HG03571 (cell line): ENCODE data around the gene BIK.
"Not testable (repeated sequence)": the region's sequence is repeated elsewhere in the genome, so short reads cannot be mapped to it uniquely, and the experiment has no call there.

Experiments
- ATAC-seq: cut with Tn5 transposase; IDR thresholded peaks from one replicate; pipeline ENCODE4 v1.9.1; 2021; ENCODE audit not compliant: unreplicated experiment

BIK gene

DNA sequence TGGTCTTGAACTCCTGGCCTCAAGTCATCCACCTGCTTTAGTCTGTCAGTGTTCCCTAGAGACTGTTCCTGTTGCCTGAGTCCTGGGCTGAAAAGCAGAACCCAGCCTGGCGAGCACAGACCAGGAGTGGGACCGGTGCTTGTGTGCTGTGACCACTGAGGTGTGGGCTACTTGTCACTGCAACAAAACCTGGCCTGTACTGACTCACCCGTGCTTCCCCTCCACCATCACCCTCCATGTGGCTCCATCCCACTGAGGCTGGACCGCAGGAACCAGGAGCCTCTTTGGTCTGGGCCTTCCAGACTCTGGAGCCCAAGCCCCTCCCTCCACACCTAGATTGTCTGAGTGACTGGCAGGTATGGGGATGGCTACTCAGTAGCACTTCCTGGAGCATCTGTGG is 24.0 kb downstream of the BIK start:
- ATAC-seq: no peak

DNA sequence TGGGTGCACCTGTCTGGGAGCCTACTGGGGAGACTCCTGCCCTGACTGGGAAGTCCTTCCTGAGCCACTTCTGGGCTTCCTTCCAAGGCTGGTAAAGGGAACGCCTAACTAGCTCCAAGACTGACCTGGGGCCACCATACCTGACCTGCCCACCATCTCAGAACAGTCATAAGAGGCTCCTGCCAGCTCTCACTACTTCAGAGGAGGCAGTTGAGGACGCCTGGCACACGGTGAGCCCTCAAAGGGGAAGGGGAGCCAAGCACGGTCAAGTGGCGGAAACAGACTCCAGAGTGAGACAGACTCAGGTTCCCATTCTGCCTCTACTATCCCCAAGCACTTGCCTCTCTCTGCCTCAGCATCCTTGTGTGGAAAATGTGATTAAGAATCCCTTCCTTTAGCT is 25.0 kb downstream of the BIK start:
- ATAC-seq: no peak

DNA sequence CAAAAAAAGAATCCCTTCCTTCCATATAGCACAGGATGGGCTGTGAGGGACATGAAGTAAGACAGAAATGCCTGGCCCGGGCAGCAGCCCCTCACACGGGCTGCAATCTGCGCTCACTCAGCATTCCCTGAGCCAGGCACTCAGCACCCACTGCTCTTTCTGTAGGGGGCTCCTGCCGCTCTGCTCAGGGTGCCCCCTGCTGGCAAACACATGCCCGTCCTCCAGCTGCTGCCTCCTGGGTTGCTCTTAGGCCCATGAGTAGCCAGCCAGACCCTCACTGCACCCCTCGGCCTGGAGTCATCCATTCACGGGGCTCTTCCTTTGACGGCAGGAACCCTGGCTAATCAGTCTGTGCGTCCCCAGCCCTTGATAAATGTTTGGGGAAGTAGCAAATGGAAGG is 25.7 kb downstream of the BIK start:
- ATAC-seq: no peak

DNA sequence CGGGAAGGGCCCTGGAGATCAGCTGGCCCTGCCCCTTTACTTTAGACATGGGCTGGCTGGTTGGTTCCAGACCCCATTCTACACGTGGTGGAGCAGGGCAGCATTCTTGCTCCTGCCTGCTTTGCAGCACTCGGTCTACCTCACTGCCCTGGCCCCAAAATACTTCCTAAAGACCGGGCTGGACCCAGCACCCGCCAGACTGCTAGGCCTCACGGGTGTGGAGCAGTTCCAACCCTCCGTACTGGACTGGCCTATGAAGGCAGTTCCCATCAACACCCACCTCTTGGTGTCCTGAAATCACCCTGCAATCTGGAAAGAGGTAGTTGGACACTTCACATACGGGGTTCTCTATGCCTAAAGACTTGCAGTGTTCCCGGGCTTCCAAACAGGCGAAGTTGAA is 26.3 kb downstream of the BIK start:
- no peak for ATAC-seq

DNA sequence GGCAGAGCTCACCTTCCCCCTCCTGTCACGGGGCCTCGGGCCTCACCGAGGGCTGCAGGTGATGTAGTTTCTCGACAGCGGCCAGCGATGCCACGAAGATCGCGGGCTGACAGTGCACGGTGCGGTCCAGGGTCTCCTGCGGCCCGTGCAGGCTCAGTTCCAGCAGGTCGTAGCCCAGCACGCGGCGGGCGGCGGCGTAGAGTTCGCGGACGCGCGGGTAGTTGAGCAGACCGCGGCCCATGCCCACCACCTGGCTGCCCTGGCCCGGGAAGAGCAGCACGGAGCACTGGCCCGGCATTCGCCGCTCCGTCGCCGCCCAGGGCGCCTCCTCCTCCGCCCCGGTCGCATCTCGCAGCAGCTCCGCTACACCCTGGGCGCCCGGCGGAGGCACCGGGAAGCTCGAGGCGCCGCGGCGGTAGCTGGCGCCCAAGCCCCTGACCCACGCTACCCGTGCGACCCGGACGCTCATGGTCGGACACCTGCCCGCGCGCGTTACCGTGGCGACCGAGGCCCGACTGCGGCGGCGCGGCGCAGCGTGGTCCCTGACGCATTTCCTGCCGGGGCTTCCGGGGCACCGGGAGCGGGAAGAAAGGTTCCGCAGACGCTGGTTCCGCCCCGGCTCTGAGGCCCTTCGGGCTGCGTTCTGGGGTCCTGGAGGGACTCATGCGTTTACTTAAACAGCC is 32.5 kb downstream of the BIK start, which contains the start of gene MCAT:
Gene MCAT (minus strand): TSS at position 519 of the 683 bp plus-strand sequence. CDS start 50 bp downstream, at position 469.
- peak; percentile 64 for ATAC-seq

DNA sequence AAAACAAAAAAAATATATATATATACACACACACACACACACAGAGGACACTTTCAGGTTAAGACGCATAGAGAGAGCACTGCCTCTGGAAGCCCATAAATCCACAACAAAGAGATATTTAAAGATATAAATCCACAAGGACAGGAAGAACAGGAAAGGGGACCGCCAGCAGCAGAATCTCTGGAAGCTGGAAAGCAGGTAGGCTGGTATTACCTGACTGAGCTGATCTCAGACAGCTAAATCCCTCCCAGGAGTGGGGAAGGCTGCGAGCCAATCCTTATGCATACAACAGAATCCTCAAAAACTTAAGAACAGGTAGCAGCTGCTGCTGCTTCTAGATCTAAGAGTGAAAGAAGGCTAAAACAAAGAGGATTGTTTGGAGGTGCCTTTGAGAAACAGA is 34.4 kb downstream of the BIK start:
- ATAC-seq: no peak

DNA sequence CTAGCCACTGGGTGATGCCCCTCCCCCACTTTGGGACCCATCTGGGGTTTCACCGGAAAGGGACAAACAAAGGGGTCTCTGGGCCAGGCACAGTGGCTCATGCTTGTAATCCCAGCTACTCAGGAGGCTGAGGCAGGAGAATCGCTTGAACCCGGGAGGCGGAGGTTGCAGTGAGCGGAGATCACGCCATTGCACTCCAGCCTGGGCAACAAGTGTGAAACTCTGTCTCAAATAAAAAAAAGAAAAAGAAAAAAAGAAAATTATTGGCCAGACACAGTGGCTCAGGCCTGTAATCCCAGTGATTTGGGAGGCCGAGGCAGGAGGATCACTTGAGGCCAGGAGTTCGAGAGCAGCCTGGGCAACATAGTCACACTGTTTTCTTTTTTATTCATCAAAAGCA is 34.8 kb downstream of the BIK start:
- not testable (repeated sequence) for ATAC-seq

DNA sequence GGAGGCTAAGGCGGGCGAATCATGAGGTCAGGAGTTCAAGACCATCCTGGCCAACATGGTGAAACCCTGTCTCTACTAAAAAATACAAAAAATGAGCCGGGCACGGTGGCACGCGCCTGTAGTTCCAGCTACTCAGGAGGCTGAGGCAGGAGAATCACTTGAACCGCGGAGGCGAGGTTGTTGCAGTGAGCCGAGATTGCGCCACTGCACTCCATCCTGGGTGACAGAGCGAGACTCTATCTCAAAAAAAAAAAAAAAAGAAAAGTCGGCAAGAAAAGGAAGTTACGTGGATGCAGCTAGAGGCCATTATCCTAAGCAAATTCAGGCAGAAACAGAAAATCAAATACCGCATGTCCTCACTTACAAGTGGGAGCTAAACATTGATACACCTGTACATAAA is 35.8 kb downstream of the BIK start:
- not testable (repeated sequence) for ATAC-seq

DNA sequence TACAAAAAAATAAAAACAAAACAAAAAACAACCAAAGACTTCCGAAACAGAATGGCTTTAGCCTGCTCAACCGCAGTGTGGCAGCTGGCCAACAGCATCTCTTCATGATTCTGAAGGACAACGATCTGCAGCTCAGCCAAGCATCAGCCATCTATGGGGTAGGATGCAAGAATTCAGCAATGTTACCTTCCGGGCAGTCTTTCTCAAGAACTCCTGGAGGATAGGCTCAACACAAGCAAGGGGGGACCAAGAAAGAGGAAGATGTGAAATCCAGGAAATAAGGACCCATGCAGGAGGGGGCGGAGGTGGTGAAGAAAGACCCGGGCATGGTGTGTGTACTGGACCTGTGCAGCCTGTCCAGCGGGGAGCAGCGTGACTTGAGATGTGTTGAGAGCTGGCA is 37.3 kb downstream of the BIK start:
- ATAC-seq: no peak

DNA sequence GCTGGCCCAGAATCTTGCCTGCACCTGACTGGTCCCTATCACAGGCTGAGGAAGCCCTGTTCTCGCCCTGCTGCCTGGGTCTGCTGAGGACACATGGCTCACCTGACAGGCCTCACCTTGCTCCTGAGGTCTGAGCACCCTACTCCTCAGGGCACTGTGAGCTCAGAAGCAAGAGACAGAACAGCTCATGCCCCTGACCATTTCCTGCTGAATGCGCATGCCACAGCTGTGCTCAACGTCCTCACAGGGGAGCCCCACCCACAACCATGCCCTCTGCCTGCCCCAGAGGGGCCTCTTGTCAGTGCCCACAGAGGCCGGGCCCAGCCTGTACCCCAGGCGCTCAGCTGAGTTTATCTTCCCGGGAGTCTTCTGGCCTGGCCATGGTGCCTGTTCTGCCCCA is 38.0 kb downstream of the BIK start:
- no peak for ATAC-seq

DNA sequence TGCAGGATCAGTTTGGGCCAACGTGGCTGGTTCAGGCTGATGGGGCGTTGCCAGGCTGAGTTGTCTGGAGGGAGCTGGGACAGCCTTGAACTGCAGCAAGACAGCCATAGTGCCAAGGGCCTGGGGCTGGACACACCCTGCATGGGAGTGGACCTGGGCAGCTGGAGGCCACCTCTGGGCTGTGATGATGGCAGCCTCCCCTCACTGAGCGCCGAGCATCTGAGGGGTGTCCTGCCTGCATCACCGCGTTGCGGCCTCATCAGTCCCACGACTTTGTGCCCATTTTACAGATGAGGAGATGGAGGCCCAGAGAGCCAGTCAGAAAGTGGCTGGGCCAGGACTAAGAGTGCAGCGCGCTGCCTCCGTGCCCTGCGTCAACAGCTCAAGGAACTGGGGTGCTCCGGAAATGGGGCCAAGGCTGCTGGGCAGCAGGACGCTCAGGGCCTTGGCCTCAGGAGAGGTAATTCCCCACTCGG is 40.2 kb downstream of the BIK start:
- no peak for ATAC-seq

DNA sequence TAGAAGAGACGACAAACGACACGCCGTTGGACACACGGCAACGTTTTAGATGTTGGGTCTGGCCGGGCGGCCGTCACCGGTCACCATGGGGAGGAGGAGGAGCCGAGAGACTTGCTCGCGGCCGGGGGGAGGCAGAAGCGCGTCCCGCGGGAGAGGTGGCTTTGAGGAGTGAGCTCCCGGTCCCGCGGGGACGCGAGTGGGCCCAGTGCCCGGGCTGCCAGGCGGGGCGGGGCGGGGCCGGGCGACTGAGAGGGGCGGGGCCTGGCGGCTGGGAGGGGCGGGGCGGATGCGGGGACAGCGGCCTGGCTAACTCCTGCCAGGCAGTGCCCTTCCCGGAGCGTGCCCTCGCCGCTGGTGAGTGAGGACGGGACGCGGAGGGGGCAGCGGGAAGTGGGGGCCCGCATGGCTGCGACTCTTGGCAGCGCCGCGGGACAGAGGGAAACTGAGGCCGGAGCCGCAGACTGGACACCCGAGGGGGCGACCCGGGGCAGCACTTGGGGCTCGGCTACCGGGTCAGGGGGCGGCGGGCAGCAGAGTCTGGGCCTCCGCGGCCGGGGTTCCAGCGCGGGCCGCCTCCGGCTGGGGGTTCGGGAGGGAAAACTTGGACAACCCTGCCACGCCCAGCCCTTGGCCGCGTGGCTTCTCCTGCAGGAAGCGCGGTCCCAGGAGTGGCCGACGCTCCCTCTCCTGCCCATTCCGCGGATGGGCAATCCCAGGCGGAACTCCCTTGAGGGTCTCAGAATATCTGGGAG is 40.9 kb downstream of the BIK start, which contains the start of gene TSPO:
Gene TSPO (plus strand): TSS at position 309 of the 752 bp plus-strand sequence. CDS start 7,680 bp downstream, outside the sequence.
- no peak for ATAC-seq

DNA sequence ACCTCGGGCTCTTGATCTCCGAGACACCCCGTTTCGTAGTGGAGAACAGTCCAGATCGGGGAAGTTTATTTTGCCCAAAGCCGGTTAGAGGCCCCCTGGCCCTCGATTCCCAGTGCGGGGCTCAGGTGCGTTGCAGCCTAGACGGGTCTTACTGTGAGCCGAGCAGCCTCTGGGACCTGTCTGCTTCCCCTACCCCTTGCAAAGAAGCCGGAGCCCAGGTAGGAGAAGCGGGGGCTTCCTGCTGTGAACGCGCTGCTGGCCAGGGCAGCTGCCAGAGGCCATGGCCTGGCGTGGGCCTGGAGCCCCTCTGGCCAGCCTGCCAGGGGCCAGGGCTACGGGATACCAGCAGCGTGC is 41.4 kb downstream of the BIK start:
- ATAC-seq: no peak

DNA sequence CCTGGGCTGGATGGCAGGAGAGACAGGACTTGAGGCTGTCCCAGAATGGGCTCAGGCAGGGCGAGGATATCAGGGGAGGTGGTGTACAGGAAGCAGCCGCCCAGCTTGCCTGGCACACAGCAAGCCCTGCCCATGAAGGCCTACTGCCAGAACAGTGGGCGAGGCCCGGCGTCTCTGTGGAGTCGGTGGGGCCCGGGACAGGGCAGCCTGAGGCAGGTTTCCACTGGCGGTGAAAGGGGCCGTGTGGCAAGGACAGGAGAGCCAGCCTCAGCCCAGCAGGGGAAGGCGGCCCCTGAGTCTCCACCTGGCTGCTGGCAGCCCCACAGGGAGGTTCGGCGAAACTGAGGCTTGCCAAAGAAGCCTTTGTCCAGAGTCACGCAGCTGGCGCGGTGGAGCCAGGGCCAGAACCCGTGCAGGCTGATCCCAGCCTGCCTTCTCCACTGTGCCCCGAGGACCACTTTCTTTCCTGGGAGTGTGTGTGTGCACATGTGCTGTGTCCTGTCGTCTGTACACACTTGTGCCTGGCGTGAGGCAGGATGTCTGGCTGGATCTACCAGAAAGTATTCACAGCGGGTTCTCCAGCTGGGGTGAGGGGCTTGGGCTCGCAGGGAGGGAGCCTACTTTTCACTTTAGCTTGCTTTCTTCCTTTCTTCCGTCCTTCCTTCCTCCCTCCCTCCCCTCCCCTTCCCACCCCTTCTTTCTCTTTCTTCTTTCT is 42.0 kb downstream of the BIK start:
- ATAC-seq: no peak

DNA sequence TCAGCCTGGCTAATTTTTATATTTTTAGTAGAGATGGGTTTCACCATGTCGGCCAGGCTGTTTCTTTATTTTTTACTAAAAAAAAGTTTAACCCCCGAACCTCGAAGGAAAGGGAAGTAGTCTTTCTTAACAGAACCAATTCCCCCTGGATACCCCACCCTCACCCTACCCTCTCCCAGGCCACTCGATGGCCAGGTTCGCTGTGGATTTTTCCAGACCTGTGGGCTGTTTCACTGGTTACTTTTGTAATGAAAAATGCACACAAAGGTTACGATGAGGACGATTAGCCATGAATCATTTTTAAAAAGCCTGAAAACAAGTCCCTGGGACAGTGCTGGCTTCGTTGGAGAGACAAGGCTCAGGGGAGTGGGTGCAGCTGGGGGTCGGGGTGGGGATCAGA is 43.3 kb downstream of the BIK start:
- ATAC-seq: no peak

DNA sequence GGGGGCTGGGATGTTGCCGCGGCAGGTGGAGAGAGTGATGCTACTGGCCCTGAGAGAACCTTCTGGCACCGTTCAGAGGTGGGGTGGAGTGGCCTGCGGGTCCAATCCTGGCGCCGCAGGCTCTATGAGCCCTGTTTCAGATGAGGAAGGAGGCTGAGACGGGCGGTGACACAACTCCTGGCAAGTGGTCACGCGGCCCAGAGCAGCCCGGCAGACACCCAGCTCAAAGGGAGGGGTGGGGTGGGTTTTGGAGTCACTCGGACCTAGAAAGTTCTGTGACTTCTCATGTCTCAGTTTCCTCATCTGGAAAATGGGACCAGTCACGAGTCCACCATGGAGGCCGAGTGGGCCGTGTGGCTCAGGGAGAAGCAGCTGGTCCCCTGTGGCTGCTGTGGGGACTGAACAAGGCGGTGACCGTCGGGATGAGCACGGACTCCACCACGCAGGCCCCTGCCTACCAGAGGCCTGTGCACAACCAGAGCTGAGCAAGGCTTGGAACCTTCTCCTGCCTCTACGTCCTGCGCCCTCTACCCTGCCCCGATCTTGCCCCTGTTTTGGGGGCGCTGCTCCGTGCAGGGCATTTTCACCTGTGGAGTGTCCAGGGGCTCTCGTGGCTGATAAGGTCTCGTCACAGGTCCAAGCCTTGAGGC is 44.5 kb downstream of the BIK start:
- no peak for ATAC-seq

DNA sequence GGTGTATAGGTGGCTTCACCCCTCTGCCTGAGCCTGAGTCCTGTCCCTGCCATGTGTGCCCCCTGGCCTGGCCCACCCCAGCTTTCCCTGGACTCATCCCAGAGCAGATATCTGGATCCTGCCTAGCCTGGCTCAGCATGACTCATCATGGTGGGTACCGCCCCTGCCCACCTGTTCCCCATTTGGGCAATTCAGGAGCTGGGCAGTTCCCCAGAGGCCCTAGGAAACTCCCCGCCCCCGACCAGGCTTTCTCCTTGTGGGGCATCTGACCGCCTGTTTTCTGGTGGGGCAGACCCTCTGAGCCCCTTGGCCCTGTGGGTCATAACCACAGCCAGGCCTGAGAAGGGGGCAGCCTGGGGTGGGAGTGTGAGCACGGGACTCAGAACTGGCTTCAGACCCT is 45.2 kb downstream of the BIK start:
- ATAC-seq: no peak

DNA sequence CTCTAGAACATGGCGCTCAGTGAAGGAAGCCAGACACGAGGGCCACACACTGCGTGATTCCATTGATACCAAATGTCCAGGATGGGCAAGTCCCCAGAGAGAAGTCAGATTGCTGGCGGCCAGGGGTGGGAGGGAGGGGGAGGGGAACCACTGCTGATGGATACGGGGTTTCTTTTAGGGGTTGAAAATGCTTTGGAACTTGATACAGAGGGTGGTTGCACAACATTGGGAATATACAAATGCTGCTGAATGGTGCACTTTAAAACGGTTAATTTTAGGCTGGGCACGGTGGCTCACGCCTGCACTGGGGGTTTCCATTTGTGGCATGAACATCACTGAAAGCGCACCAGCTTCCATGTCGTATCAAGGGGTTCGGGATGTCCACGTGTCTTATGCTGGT is 45.9 kb downstream of the BIK start:
- ATAC-seq: no peak

DNA sequence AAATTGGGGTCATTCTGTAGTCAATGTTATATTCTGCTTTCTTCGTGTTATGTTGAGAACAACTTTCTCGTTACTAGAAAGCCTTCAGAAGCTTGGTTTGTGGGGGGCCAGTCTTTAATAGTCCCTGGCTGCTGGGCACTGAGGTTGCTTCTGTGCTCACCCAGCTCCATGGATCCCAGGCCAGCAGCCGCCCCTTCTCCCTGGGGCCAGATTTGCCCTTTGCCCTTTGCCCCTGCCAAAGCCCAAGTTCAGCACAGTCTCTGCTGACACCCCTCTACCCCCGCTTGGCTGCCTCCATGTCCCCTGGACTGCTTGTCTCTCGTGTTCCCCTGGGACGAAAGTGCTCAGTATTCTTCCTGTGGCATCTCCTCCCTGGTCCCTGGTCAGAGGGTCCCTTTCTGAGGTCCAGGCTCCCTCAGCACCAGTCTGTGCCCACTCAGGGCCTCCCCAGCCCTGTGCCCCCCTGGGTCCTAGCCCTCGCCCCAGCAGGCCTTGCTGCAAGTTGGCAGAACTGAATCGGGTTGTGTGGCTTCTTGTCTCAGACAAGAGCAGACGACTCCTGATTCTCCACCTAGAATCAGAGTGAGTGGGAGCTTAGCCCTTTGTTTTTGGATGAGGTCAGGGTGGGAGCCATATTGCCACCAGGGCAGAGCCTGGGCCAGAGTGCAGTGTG is 47.5 kb downstream of the BIK start:
- no peak for ATAC-seq

DNA sequence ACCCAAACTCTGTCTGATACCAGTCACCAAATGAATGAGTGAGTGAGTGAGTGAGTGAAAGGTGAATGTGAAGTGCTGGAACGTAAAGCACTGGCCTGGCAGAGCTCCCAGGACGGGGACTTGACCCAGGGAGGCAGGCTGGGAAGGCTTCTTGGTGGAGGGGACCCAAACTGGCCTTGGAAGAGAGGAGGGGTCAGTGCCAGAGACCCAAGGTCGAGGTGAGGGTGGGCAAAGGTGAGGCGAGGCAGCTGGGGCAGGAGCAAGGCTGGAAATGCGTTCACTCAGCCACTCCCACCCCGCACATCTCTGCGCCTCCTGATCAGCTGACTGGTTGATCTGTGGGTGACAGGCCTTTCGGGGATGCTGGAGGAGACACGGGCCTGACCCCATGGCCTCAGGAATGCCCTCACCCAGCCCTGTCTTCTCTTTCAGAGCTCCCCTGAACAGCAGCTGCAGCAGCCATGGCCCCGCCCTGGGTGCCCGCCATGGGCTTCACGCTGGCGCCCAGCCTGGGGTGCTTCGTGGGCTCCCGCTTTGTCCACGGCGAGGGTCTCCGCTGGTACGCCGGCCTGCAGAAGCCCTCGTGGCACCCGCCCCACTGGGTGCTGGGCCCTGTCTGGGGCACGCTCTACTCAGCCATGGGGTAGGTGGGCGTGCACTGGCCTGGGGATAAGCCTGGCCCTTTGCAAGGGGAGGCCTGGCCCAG is 48.4 kb downstream of the BIK start:
- ATAC-seq: no peak
